Measurements from ENCODE around the gene CDC5L.

The CDC5L gene

DNA sequence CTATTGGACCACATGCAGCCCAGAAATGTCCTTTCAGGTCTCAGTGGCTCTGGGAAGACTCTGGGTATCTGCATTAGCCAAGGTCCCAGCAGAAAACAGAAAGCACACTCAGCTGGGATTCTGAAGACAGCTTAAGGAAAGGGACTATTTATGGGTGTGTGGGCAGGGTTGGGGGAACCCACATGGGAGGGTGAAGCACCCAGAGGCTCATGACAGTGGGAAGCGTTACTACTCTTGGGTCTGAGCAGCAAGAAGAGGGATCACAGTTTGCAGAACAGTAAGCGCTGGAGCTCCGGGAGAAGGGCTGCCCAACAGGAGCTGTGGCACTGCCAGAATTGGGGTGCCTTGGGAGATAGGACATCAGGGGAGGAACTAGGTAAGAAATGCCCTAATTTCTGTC, 12.4 kb upstream of the CDC5L start:
- no peak for DNase-seq

DNA sequence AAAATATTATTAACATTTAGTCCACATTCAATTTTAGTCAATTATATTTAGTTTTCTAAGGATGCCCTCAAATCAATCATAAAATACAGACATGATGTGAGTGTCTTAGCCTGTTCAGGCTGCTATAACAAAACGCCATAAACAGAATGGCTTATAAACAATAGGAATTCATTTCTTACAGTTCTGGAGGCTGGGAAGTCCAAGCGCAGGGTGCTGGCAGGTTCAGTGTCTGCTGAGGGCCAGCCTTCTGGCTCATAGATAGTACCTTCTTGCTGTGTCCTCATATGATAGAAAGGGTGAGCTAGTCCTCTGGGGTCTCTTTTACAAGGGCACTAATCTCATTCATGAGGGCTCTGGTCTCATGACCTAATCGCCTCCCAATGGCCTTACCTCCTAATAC, 10.0 kb upstream of the CDC5L start:
- DNase-seq = no peak

DNA sequence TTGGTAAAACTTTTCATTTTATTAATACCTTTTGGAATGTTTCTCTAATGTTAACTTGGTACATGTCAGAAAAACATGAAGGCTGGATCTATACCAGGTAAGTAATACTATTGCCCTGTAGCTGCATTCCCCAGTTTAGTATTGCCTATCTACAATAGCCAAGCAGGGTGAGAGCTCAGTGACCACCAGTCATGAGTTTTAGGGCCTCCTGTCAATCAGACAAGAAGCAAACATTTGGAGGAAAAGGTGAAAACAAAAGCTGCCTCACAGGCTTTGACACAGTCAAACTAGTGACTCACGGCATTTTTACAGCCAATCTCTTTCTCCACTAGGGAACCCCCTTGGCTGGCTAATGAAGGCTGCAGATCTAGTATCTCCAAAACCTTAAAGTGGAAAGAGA, 9.5 kb upstream of the CDC5L start:
- DNase-seq = no peak

DNA sequence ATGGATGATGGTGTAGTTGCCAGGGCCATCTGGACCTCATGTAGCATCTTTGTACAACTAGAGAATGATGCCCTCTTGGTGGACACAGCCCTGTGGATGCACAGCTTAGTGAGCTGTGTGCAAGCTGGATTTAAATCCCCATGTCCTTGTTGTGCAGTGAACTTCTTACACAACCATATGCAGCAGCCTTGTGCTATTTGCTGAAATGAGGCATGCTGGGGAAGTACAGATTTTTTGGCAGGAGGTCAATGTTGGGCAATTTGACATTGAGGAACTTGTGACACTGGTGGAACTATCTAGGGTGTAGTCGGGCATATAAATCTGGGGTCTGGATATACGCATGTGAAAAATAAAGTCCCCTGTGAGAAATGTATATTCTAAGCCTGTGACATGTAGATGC, 5.8 kb upstream of the CDC5L start:
- DNase-seq = no peak

DNA sequence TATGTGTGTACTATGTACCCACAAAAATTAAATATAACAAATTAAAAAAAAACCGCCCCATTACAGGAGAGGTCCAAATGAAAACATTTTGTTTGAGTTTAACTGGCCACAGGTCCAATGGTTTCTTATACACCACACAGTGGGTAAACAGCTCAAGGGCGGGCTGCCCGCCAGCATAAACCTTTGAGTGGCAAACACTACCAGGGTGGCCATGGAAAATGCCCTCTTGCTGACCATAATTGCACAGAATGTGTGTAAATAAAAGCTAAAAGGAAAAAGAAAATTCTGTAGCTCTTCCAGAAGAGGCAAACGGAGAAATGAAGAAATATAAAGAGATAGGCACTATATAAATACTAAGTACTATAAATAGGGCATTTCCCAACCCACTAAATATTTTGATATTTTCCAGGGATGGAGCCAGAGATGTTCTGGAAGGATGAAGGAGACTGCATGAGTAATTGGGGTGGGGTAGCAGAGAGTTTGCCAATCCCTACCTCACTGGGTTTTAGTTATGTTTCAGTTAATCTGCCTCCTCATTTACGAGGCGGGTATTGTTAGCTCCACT, 1.1 kb upstream of the CDC5L start:
- DNase-seq = no peak

DNA sequence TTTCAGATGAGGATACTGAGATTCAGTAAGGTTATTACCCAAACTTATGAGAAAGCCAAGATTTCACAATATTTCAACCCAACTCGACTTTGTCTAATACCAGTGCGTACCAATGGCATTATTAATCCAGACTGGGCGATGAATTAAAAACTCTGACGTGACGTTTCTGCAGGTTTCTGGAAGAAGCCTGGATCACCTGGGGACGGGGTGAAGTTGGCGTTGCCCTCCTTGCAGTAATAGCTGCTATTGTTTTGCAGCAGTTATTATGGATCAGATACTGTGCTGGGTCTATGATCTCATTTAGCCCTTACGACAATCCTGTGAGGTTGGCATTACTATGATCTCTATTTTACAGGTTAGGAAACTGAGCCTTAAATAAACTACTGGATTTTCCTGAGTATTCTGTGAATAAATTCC, 569 bp upstream of the CDC5L start:
- no peak for DNase-seq

DNA sequence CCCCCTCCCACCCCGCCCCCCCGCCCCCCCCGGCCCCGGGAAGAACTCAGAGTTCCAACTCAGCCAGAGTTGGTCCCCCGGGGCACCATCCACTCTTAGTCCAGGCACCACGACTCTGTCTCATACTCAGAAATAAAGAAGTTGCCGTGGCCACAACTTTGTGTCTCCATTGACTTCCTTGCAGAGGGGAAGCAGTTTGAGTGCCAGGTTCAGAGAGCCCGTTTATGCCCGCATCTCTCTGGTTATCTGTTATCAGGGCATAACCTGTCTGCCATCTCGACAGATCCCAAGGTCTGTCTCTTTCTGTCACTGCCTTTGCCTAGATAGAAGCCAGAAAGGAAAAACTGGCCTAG, 605 bp downstream of the CDC5L start:
- DNase-seq = no peak

DNA sequence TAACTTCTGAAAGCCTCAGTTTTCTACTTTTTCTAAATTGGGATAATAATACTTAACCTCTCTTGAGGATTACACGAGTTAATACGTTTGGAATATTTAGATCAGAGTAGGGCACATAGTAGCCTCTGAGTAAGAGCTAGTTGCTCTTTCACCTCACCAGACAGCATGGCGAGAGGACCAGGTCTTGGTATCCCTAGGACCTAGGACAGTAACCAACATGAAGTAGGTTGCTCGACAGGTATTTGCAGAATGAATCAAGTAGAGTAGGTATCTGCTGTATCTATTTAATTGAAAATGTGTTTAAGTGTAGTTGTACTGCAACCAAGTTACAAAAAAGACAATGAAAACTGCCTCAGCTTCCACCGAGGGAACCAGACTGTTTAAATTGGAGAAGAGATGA, 1.4 kb downstream of the CDC5L start:
- DNase-seq = no peak

DNA sequence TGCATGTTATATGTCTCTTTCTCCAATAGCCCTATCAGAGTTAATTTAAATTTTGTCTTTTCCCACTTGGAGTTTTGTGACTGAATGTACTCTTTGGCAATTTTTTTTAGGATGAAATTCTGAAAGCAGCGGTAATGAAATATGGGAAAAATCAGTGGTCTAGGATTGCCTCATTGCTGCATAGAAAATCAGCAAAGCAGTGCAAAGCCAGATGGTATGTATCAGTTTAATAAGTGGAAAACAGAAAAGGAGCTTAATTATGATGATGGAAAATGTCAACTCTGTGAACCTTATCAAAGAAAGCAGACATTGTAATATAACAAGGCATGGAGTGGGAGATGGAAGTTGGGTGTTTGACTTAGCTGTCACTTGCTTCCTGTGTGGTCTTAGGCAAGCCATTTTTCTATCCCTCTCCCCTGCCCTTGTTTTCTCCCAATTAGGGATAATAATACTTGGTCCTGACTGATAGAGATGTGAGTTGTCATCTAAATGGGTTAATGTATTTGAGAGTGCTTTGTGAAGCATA, 2.7 kb downstream of the CDC5L start:
- no peak for DNase-seq

DNA sequence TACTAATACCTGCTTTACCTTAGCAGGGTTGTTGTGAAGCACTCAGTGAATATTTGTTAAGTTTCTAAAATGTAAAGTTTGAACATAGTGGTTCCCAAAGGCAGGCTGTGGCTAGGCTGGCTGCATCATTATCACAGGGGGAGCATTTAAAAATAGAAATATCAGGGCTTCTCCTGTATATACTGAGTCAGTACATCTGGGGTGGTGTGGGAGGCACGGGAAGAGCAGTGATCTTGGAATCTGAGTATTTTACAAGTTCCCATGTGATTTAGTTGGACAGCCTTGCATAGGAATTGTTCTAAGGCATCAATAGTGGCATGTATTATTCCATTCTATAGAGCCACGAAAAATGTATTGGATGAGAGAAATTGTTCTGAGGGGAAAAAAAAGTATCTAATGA, 8.0 kb downstream of the CDC5L start:
- DNase-seq = no peak

DNA sequence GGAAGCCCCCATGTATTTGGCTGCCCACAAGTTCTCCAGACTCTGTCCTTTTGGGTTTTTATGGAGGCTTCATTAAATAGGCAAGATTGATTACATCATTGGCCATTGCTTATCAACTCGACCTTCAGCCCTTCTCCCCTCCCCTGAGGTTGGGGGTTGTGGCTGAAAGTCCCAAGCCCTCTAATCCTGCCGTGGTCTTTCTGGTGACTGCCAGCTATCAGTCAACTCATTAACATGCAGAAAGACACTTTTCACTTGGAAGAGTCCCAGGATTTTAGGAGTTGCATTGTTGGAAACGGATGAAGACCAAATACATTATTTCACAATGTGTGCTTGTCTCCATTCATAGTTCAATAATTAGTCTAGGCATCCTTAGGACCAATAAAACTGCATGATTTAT, 9.5 kb downstream of the CDC5L start:
- DNase-seq = no peak

DNA sequence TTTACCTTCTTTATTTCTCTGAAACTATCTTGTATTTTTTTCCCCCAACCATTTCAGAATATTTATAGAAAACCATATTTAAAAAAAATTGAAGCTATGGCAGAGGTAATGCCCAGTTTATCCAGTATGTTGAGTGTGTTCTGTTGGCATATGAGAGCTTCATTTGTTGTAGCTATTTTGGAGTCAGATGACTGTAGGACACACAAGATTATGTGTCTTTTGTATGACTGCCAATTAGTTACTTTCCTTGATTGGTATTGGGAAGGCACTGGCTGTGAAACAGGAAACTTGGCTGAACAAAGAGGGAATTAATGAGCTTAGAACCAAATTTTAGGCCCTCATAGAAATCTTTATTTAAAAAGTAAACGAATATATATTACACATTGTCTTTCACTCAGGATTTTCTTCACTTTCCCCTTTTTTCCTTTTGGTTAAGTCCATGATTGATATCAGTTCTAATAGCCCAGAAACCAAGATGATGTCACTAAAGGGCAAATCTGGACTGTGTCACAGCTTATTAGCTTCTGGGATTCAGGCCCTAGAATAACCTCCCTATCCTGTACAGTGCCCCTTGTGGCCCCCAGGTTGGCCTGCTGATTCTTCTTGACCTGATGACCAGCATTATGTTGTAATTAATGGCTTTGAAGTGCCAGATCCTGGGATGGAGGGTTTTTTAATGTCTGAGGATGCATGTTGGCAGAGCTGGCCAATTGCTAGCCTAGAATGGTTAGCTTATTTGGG, 10.1 kb downstream of the CDC5L start:
- no peak for DNase-seq

DNA sequence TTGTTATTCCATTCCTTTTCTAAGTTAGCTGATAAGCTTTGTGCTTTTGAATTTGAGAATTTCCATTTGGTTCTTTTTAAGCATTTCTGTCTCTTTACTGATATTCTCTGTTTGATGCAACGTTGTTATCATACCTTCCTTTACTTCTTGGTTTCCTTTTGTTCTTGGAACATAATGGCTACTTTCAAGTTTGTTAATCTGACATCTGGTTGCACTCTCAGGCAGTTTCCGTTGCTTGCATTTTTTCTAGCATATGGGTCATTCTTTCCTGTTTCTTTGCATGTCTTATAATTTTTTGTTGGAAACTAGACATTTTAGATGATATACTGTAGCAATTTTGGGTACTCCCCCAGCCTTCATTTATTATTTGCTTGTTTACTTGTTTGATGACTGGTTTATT, 12.5 kb downstream of the CDC5L start:
- DNase-seq = no peak

DNA sequence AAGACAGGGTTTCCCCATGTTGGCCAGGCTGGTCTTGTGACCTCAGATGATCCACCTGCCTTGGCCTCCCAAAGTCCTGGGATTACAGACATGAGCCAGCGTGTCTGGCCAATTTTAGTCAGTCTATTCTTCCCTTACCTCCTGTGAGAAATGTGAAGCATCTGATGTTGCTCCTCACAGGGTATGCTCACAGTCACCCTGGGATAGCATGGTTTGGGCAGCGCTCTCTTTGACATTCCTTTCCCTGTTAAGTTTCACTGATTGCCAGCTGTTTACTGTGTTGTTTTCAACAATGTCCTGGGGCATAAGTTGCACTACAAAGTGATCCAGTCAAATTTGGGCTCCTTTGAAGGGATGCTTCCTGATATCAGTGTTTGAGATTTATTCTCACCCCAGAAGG, 13.1 kb downstream of the CDC5L start:
- DNase-seq = no peak

DNA sequence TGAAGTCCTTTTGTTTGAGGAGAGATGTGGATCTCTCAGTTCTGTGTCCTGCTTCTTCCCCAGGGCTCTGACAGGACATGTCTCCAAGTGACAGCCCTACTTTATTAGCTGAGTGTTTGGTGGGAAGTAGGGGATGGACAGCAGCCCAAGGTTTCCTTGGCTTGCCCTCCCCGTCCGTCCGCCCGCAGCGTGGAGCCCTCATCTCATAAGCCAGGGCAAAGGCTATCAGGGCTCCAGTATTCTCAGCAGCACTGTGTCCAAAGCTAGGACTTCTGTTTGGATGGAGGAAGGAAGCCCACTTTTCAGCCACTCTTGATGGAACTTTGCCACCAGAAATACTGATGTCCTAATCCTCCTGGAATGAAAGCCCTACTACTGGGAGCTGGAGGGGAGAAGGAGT, 13.6 kb downstream of the CDC5L start:
- no peak for DNase-seq

DNA sequence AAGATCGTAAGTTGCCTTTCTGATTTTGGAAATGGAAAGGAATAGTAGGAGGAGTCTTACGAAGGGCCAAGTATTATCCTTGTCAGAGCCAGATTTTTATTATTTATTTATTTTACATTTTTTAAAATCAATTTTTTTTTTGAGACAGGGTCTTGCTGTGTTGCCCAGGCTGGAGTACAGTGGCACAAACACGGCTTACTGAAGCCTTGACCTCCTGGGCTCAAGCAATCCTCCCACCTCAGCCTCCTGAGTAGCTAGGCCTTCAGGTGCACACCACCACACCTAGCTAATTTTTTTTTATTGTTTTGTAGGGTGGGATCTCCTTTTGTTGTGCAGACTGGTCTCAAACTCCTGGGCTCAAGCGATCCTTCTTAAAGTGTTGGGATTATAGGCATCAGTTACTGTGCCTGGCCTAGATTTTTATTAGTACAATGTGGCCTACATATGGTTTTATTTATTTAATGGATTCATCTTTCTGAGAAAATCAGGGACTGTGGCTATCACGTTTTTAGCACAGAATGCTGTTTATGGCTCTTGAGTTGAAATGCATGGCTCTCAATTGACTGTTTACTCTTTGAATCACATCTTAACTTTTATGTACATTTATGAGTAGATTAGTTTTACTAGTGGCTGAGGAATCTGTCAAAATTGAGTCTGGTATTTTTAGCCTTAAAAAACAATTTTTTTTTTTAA, 16.7 kb downstream of the CDC5L start:
- DNase-seq = no peak

DNA sequence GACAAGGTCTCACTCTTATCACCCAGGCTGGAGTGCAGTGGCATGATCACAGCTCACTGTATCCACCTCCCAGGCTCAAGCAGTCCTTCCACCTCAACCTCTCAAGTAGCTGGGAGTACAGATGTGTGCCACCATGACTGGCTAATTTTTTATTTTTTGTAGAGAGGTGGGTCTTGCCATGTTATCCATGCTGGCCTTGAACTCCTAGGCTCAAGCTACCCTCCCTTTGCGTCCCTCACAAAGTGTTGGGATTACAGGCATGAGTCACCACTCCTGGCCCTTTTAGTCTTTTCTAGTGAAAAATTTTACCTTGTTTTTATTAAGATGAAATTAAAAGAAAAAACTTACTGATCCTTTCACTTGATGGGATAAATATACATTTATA, 17.2 kb downstream of the CDC5L start:
- no peak for DNase-seq

DNA sequence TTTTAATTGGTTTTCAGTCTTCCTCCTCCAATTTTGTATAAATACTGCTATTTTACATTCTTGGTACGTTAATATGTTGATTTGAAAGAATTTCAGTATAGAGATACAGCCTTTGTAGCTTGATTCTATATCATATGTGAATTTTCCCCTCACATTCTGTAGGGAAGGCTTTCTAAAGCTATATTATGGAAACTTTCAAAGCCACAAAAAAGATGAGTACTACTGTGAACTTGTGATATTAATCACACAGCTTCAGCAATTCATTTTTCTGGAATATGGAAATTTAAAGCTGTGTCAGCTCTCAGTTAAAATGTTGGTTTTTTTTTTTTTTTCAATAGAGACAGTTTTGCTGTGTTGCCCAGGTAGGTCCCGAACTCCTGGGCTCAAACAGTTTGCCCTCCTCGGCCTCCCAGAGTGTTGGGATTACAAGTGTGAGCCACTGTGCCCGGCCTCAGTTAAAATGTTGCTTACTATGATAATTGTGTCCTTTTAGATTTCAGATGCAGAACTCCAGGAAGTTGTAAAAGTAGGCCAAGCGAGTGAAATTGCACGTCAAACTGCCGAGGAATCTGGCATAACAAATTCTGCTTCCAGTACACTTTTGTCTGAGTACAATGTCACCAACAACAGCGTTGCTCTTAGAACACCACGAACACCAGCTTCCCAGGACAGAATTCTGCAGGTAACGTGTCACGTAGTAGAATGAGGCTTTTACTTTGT, 20.6 kb downstream of the CDC5L start:
- DNase-seq = no peak

DNA sequence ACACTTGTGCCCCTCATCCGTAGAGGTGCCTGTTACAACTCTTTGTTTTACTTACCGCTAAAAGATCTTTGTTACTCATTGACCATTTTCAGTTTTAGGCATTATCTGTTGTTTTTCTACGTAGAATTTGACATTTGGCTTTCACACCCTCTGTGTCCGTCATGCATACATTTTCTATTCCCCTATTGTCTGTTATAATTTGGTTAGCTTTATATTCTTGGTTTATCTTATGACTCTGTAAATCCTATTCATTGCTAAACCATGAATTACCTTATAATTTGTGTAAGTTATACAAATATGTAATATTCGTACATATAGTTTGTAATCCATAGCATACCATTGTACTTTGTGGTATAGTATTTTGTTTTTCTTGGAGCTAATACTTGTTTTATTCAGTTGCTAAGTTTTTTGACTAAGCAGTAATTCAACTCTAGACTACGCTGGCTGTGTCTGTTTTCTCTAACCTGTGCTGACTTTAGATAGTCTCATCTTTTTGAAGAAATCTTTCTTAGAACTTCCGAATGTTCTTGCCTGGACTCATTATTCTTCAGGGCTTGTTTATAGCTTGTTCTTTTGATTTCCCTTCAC, 21.8 kb downstream of the CDC5L start:
- no peak for DNase-seq

DNA sequence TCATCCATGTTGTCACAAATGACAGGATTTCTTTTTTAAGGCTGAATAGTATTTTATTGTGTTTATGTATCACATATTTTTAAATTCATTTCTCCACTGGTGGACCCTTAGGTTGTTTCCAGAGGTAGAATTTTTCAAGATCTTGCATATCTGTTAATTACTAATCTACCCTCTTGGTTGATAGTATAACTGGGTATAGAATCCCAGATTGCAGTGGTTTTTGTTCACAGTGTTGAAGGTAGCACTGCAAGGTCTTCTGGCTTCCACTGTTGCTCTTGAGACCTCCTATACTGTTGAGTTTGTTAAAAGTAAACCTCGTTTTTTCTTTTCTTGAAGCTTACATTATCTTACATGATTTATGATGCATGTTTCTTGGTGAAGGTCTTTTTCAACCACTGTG, 22.9 kb downstream of the CDC5L start:
- DNase-seq = no peak

DNA sequence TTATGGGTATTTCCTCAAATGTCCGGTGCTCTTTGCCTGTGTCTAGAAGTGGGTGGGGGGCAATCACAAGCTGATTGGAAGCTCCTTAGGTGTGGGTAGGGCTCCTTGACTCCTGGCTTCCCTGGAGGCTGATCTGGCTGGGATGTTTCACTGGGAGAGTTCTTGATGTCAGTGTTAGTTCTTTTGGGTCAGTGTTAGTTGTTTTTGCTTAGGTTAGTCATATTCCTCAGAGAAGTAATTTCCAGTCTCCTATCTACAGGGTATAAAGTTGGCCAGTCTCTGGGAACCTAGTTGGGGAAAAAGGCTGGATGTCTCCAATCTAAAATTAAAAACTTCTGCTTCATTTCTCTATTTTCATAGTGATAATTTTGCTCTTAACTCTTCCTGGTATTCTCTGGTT, 23.6 kb downstream of the CDC5L start:
- DNase-seq = no peak

DNA sequence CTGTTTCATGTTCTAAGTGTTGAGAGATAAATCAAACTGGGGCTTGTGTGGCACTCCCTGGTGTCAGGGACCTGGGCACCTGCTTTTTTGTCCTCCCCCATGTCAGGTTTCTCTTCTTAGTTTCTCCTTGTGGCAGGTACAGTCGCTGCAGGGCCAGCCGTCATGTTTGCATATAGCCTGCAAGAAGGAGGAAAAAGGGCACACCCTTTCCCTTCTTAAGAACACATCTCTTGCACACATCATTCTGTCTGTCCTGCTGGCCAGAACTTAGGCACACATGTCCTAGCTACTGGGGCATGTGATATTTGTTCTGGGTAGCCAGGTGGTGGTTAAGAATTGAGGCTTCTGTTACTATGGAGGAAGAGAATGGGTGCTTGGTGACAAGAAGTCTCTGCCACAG, 27.9 kb downstream of the CDC5L start:
- DNase-seq = no peak

DNA sequence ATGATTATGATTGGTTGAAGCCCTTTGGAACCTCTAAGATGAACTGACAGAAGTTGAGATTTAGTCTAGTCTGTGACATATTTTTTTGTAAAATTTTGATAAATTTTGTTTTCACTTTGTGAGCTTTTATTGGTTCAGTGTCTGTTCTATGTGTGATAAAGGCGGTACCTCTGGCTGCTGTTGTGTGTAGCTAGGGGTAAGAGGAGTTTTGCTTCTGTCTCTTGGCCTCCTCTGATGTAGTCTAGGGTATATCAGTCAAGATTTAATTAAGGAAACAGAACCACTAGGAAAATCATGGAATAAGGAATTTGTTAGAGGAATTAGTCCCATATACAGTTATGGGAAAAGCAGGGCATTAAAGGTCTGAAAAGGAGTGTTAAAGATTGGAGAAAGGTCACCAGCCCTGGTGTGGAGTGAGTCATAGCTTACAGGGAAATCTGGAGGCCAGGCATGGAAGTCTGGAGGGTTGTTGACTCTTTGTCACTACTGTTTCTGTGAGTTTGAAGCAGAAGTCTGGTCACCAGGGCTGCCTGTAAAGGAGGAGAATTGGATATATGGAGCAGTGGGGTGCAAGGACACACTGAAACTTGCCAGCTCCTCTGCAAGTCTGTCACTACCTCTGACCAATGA, 28.5 kb downstream of the CDC5L start:
- DNase-seq = no peak
